Lower leg skin (tissue), 4 donors: ENCODE data around the gene WIZ. TPM values are rescaled to one million over a fixed set of nuclear protein-coding genes. Genes with fewer than 3 reads are reported as not detected.

Experiments used
- DNase-seq, 2 donors: peaks; one replicate each; pipeline ENCODE4 v3.0.0-alpha.2; 2019; ENCODE audit warnings: low spot score in 2 of 2
- H3K4me3 ChIP-seq: fragments of 200-600 bp; sonication (generic); 2 replicates; pipeline ENCODE4 v1.5.1; 2017; ENCODE audit warnings: mild to moderate bottlenecking, low read depth; ENCODE audit not compliant: poor library complexity, severe bottlenecking
- CTCF ChIP-seq, 3 donors: fragments of 450-650 bp; IDR thresholded peaks; one replicate each; pipeline ENCODE4 v1.5.1; 2016; ENCODE audit warnings: antibody characterized with exemption in 3 of 3, mild to moderate bottlenecking in 3 of 3, moderate library complexity in 2 of 3
- POLR2A ChIP-seq, 2 donors: fragments of 450-650 bp; IDR thresholded peaks; one replicate each; pipeline ENCODE4 v1.6.1; 2016 to 2017; ENCODE audit warnings: antibody characterized with exemption in 2 of 2, mild to moderate bottlenecking in 1 of 2, moderate library complexity in 1 of 2
- WGBS, 2 donors: methylation state at CpG; one replicate each; pipeline ENCODE4 v1.1.5; 2018; 5-methylcytosine and 5-hydroxymethylcytosine counted together
- intact Hi-C: fragments of 100-400 bp; cut with DNase I; formaldehyde crosslinking; loops from one replicate; pipeline ENCODE4 v1.15.0; 2023; ENCODE audit warnings: low total_unique reads
- microRNA counts, 2 donors: library from miRNA; unstranded; fragments of <30 nt; microRNA quantifications; one replicate each; lab custom pipeline; 2016
- microRNA-seq, 2 donors: library from miRNA; unstranded; fragments of <30 nt; microRNA quantifications; one replicate each; pipeline ENCODE4, GENCODE V29; 2016; ENCODE audit warnings: borderline replicate concordance in 2 of 2, borderline number of aligned reads in 1 of 2
- total RNA-seq, 4 donors: library from RNA; depleted of rRNA; stranded (reverse); fragments of >200 nt; gene quantifications; one replicate each; pipeline ENCODE4 v1.1.0, GENCODE V29; 2016

Gene WIZ
- total RNA-seq, 4 donors from 2014 or later: 28.4 to 52.9 (median 43.8) TPM

- TF ChIP-seq POLR2A (IDR thresholded peaks at IDR 0.05): no peak
- TF ChIP-seq CTCF (IDR thresholded peaks at IDR 0.05): no peak
- 94 to 96% methylated on average over 14 of the region's 14 CpGs for WGBS, 2 donors
- no peak for DNase-seq
- intact Hi-C loops: no loop called here
- H3K4me3 ChIP-seq: no peak overlapping the region
Measured at GRCh38 chr19:15372470-15372869, 77.3 kb downstream of the WIZ start.

DNA sequence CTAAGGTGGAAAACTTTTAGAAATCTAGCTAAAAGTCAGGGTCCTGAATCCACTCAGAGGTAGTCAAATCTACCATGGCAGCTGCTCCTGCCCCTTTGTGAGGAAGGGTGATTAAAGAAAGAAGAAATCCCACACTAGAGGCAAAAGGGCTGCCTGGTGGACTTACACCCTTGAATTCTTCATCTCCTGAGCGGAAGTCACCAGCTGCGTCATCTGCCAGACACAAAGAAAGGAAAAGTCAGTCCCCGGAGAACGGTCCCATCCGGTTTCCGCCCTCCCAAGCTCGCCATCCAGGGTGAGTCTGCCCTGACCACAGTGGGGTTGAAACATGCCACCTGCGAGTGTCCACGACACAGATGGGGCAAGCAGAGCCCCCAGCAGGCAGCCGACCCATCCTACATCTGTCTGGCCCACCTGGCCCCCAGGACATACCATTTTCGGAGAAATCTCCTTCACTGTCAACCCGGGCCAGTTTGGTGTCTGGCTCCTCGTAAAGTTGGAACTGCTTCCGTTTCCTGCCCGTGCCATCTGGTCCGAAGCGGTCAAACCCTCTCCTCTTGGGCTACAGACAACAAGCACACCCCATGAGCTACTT lies 77.9 kb downstream of the WIZ start:
- H3K4me3 ChIP-seq: no peak overlapping the region
- no peak for DNase-seq
- TF ChIP-seq CTCF (IDR thresholded peaks at IDR 0.05): no peak
- no peak for TF ChIP-seq POLR2A (IDR thresholded peaks at IDR 0.05)
- intact Hi-C loops: no loop called here
- WGBS, 2 donors: 92 to 93% methylated on average over 16 to 17 of the region's 17 CpGs

DNA sequence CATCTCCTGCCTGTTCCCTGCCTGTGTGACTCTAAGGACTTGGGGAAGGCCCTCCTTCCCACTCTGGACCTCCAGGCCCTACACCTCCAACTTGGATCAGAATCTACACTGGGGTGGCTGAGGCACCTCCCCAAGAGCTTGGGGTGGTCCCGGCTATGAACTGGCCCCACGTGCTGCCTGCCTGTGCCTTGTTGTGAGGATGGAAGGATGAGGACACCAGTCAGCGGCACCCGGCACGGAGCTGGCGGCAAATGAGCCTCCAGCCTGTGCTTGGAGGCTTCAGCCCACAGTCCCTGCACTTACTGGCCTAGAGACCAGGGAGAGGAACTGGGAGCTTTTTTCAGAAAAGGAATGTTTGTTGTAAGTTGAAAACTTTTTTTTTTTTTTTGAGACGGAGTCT lies 78.6 kb downstream of the WIZ start:
- no peak for TF ChIP-seq POLR2A (IDR thresholded peaks at IDR 0.05)
- TF ChIP-seq CTCF (IDR thresholded peaks at IDR 0.05): no peak
- no peak overlapping the region for H3K4me3 ChIP-seq
- no peak for DNase-seq
- 94 to 98% methylated on average over 7 of the region's 7 CpGs for WGBS, 2 donors
- intact Hi-C loops: no loop called here

MicroRNAs within 50 kb of the gene (microRNA counts, 767-probe panel; counts per million panel counts)
- microRNA hsa-miR-1470 (lab: Ali Mortazavi, UCI): 0 to 358 counts per million in 2 donors

Small RNAs within 50 kb of the gene (microRNA-seq; reads per million reads assigned to microRNA genes)
- 0 reads per million in 2 donors for gene MIR1470

Other genes starting within 250 kb of the WIZ start
- gene NOTCH3, start 249.0 kb downstream of the WIZ start, total RNA-seq: 100 to 1,000 TPM; 215 to 332 (median 251) TPM
- 100 to 1,000 TPM in 1 of 4 donors, 10 to 100 TPM in 3; 74.6 to 138 (median 88.9) TPM for gene EPHX3, start 217.5 kb downstream of the WIZ start, total RNA-seq
- 10 to 100 TPM; 34.8 to 78.6 (median 49.2) TPM for gene BRD4, start 117.4 kb downstream of the WIZ start, total RNA-seq
- 10 to 100 TPM; 28.8 to 53.1 (median 34.8) TPM for gene AKAP8, start 70.2 kb downstream of the WIZ start, total RNA-seq
- gene AKAP8L, start 31.0 kb downstream of the WIZ start, total RNA-seq: 100 to 1,000 TPM in 2 of 4 donors, 10 to 100 TPM in 2; 82.4 to 141 (median 95.3) TPM
- 1 to 10 TPM in 3 of 4 donors, under 1 TPM in 1; 0.17 to 2.1 (median 1.5) TPM for gene RASAL3, start 14.6 kb upstream of the WIZ start, total RNA-seq
- under 1 TPM in 3 of 4 donors, not detected in 1; 0.23 to 0.80 (median 0.37) TPM for gene PGLYRP2, start 29.5 kb upstream of the WIZ start, total RNA-seq
- gene CYP4F22, start 58.6 kb upstream of the WIZ start, total RNA-seq: 100 to 1,000 TPM in 1 of 4 donors, 10 to 100 TPM in 3; 65.3 to 119 (median 96.1) TPM
- 10 to 100 TPM in 2 of 4 donors, 1 to 10 TPM in 2; 4.6 to 16.4 (median 9.1) TPM for gene CYP4F8, start 165.3 kb upstream of the WIZ start, total RNA-seq
- gene CYP4F3, start 190.9 kb upstream of the WIZ start, total RNA-seq: 1 to 10 TPM; 6.3 to 9.7 (median 8.4) TPM
- 100 to 1,000 TPM in 1 of 4 donors, 10 to 100 TPM in 3; 40.8 to 100 (median 85.7) TPM for gene CYP4F12, start 223.1 kb upstream of the WIZ start, total RNA-seq